Measurements from ENCODE around the gene DENND2A.

Gene DENND2A

GRCh38 chr7:140526214-140526613, 114.4 kb downstream of the DENND2A start:
- H3K79me2 ChIP-seq: no peaks in the 10 kb centered on the region
- no peaks in the 10 kb centered on the region for H3K4me1 ChIP-seq
- no peak overlapping the region for H3K9ac ChIP-seq
- TF ChIP-seq CTCF (IDR thresholded peaks at IDR 0.05): no peak
- H3K9me3 ChIP-seq (ENCODE audit: control insufficient read depth, low read length): no peaks in the 10 kb centered on the region
- H3K4me3 ChIP-seq (ENCODE audit: low read depth, low read length): no peak overlapping the region
- H2AFZ ChIP-seq: no peak overlapping the region
- no peaks in the 10 kb centered on the region for H3K36me3 ChIP-seq (ENCODE audit: control insufficient read depth, insufficient read depth, low read length)
- no peak overlapping the region for H3K27ac ChIP-seq
- no peak overlapping the region for H3K4me2 ChIP-seq (ENCODE audit: low read length)
- H3K27me3 ChIP-seq (ENCODE audit: control insufficient read depth, insufficient read depth, low read length): no peaks in the 10 kb centered on the region

DNA sequence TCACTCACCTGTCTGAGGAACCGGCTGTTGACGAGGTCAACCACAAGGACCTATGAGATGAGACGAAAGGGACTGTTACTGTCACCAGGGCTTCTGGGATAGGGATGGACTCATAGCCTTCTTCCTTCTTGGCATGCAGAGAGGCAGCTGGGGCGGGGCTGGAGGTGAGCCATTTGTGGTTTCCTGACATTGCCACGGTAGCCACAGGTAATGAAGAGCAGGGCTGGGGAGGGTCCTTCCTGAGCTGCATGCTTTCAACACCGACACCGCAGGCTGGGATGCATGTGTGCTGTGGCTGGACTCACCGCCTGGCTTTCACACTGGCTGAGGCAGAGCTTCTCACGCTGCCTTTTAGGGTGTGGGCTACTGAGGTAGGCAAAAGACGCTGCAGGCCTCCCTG, 114.9 kb downstream of the DENND2A start:
- TF ChIP-seq CTCF (IDR thresholded peaks at IDR 0.05): no peak
- Histone ChIP-seq H3K9me3 (ENCODE audit: control insufficient read depth, low read length) (no peaks in the 10 kb centered on the region), H3K9ac (no peak overlapping the region), H3K36me3 (ENCODE audit: control insufficient read depth, insufficient read depth, low read length) (no peaks in the 10 kb centered on the region), H3K27ac (no peak overlapping the region), H3K4me2 (ENCODE audit: low read length) (no peak overlapping the region), H3K79me2 (no peaks in the 10 kb centered on the region), H3K4me3 (ENCODE audit: low read depth, low read length) (no peak overlapping the region), H3K27me3 (ENCODE audit: control insufficient read depth, insufficient read depth, low read length) (no peaks in the 10 kb centered on the region), H3K4me1 (no peaks in the 10 kb centered on the region), H2AFZ (no peak overlapping the region)

- Histone ChIP-seq H3K9me3 (ENCODE audit: control insufficient read depth, low read length) (no peaks in the 10 kb centered on the region), H3K4me2 (ENCODE audit: low read length) (no peak overlapping the region), H3K27ac (no peak overlapping the region), H3K79me2 (no peaks in the 10 kb centered on the region), H2AFZ (no peak overlapping the region), H3K4me3 (ENCODE audit: low read depth, low read length) (no peak overlapping the region), H3K9ac (no peak overlapping the region), H3K4me1 (peaks cover 2% of the 10 kb centered on the region), H3K27me3 (ENCODE audit: control insufficient read depth, insufficient read depth, low read length) (no peaks in the 10 kb centered on the region), H3K36me3 (ENCODE audit: control insufficient read depth, insufficient read depth, low read length) (no peaks in the 10 kb centered on the region)
- no peak for TF ChIP-seq CTCF (IDR thresholded peaks at IDR 0.05)
Observed at GRCh38 chr7:140521421-140521820, 119.2 kb downstream of the DENND2A start.

GRCh38 chr7:140519007-140519399, 121.6 kb downstream of the DENND2A start:
- no peaks in the 10 kb centered on the region for H3K36me3 ChIP-seq (ENCODE audit: control insufficient read depth, insufficient read depth, low read length)
- TF ChIP-seq CTCF (IDR thresholded peaks at IDR 0.05): no peak
- H3K4me2 ChIP-seq (ENCODE audit: low read length): no peak overlapping the region
- H3K9ac ChIP-seq: no peak overlapping the region
- H3K27me3 ChIP-seq (ENCODE audit: control insufficient read depth, insufficient read depth, low read length): no peaks in the 10 kb centered on the region
- H3K27ac ChIP-seq: no peak overlapping the region
- no peak overlapping the region for H3K4me3 ChIP-seq (ENCODE audit: low read depth, low read length)
- no peak overlapping the region for H2AFZ ChIP-seq
- H3K4me1 ChIP-seq: peaks cover 2% of the 10 kb centered on the region
- H3K9me3 ChIP-seq (ENCODE audit: control insufficient read depth, low read length): no peaks in the 10 kb centered on the region
- H3K79me2 ChIP-seq: no peaks in the 10 kb centered on the region

GRCh38 chr7:140518370-140519006, 122.1 kb downstream of the DENND2A start:
- no peak overlapping the region for H2AFZ ChIP-seq
- no peaks in the 10 kb centered on the region for H3K36me3 ChIP-seq (ENCODE audit: control insufficient read depth, insufficient read depth, low read length)
- peaks cover 2% of the 10 kb centered on the region for H3K4me1 ChIP-seq
- H3K9me3 ChIP-seq (ENCODE audit: control insufficient read depth, low read length): no peaks in the 10 kb centered on the region
- TF ChIP-seq CTCF (IDR thresholded peaks at IDR 0.05): no peak
- H3K27ac ChIP-seq: no peak overlapping the region
- H3K27me3 ChIP-seq (ENCODE audit: control insufficient read depth, insufficient read depth, low read length): no peaks in the 10 kb centered on the region
- no peak overlapping the region for H3K4me3 ChIP-seq (ENCODE audit: low read depth, low read length)
- no peak overlapping the region for H3K9ac ChIP-seq
- no peaks in the 10 kb centered on the region for H3K79me2 ChIP-seq
- no peak overlapping the region for H3K4me2 ChIP-seq (ENCODE audit: low read length)

Data from parathyroid adenoma (tissue), 2 donors.